Mesothelial cell of epicardium (in vitro differentiated cells): ENCODE measurements around the gene ABHD15. TPM values are rescaled to one million over a fixed set of nuclear protein-coding genes. Genes with fewer than 3 reads are reported as not detected.

Experiments
- DNase-seq, 2 experiments: peaks; one replicate each; pipeline ENCODE4 v3.0.0; 2021; ENCODE audit warnings: low spot score in 2 of 2; ENCODE audit not compliant: unreplicated experiment in 2 of 2
- H3K27ac Mint-ChIP-seq: 2 replicates; pipeline ENCODE4 v1.8.0; 2021; ENCODE audit warnings: mixed read lengths
- H3K27me3 Mint-ChIP-seq: 2 replicates; pipeline ENCODE4 v1.8.0; 2021; ENCODE audit warnings: low read depth, mixed read lengths
- H3K36me3 Mint-ChIP-seq: 2 replicates; pipeline ENCODE4 v1.8.0; 2021; ENCODE audit warnings: mixed read lengths
- H3K4me1 Mint-ChIP-seq: 2 replicates; pipeline ENCODE4 v1.8.0; 2021; ENCODE audit warnings: mixed read lengths
- H3K4me3 Mint-ChIP-seq: 2 replicates; pipeline ENCODE4 v1.8.0; 2021; ENCODE audit warnings: mild to moderate bottlenecking, moderate library complexity, mixed read lengths
- H3K9me3 Mint-ChIP-seq: 2 replicates; pipeline ENCODE4 v1.8.0; 2021; ENCODE audit warnings: mixed read lengths
- total RNA-seq: library from RNA; stranded (reverse); gene quantifications from 3 replicates; pipeline ENCODE4 v1.2.1, GENCODE V29; 2021
- TF ChIP-seq, protein P1 (sequence below): fragments of 200-600 bp; sonication (generic); IDR thresholded peaks from one replicate; pipeline ENCODE4 v1.5.0; 2021; ENCODE audit warnings: antibody characterized with exemption; ENCODE audit not compliant: unreplicated experiment

The ABHD15 gene
- total RNA-seq, 1 donor from 2014 or later: 6.1 TPM

DNA sequence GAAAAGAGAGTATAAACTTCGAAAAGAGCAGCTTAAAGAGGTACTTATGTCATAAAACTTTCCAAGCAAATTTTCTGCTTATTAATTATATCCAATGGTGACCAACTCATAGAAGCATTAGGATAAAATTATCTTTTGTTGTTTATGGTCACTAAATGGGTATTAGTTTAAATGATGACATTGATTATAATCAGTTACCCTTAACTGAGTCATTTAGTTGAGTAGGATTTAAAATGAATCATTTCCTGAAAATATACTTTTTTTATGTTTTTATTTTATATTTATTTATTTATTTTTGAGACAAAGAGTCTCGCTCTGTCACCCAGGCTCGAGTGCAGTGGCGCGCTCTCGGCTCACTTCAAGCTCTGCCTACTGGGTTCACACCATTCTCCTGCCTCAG, 55.9 kb downstream of the ABHD15 start:
- Mint-ChIP-seq H3K27me3 (no peaks in the 10 kb centered on the region), H3K4me3 (no peak overlapping the region), H3K36me3 (peaks cover 22% of the 10 kb centered on the region), H3K4me1 (peaks cover 4% of the 10 kb centered on the region), H3K27ac (no peak overlapping the region), H3K9me3 (no peaks in the 10 kb centered on the region)
- TF ChIP-seq, protein P1, sequence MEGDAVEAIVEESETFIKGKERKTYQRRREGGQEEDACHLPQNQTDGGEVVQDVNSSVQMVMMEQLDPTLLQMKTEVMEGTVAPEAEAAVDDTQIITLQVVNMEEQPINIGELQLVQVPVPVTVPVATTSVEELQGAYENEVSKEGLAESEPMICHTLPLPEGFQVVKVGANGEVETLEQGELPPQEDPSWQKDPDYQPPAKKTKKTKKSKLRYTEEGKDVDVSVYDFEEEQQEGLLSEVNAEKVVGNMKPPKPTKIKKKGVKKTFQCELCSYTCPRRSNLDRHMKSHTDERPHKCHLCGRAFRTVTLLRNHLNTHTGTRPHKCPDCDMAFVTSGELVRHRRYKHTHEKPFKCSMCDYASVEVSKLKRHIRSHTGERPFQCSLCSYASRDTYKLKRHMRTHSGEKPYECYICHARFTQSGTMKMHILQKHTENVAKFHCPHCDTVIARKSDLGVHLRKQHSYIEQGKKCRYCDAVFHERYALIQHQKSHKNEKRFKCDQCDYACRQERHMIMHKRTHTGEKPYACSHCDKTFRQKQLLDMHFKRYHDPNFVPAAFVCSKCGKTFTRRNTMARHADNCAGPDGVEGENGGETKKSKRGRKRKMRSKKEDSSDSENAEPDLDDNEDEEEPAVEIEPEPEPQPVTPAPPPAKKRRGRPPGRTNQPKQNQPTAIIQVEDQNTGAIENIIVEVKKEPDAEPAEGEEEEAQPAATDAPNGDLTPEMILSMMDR: no peak
- DNase-seq: no peak

Other genes with a start within 250 kb of the ABHD15 start
- 84.7 to 92.1 TPM (median 86.7 TPM) in 3 replicates for gene TAOK1, start 176.7 kb downstream of the ABHD15 start, total RNA-seq
- gene TP53I13, start 1.7 kb upstream of the ABHD15 start, total RNA-seq: 29.9 to 31.2 TPM (median 30.2 TPM) in 3 replicates
- gene GIT1, start 22.6 kb upstream of the ABHD15 start, total RNA-seq: 99.0 to 110 TPM (median 108 TPM) in 3 replicates
- 51.7 to 52.7 TPM (median 52.6 TPM) in 3 replicates for gene ANKRD13B, start 26.1 kb upstream of the ABHD15 start, total RNA-seq
- gene CORO6, start 55.9 kb upstream of the ABHD15 start, total RNA-seq: 3.4 to 3.8 TPM (median 3.4 TPM) in 3 replicates